ENCODE measurements around the gene ID1. TPM values are rescaled to one million over a fixed set of nuclear protein-coding genes. Genes with fewer than 3 reads are reported as not detected.

Gene ID1
- total and polyA plus RNA-seq, 2 of the 13 experiments (the other 11 are each of a cell fraction or from before 2014, with no cell fraction given): 320 to 419 TPM

DNA sequence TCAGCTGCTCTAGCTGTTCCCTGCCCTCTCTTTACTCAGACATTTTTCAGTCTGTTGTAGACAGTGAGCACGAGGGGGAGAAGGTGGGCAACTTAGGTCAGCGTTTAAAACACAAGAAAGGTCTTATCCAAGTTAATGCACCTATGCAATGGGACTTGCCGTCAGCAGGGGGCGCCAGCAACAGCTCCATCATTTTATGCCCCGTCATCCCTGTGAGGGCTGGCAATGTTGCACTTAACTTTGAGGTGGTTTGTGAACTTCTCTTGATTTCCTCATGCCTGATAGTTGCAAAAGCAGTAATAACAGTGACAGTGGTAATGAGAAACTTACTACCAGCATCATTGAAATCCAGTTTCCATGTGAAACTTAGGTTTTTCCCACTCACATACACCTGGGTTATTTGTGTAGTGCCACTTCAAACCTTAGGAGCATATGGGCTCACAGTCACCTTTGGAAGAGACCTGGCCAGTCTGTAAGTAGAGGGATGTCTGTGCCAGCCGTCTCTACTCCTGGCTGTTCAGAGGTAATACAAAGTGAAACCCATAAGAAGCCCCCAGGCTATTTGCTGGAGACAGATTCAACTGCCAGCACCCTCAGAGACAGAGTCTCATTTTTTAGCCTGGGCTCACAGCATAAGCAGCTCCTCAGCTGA is 44.9 kb upstream of the ID1 start (continued):
- TF ChIP-seq THRA (CRISPR knock-in tag; IDR thresholded peaks at IDR 0.05; ENCODE audit: borderline replicate concordance): 0 out of 2 replicates have a peak, but pooled peaks have one; percentile 48
- TF ChIP-seq, protein P1, sequence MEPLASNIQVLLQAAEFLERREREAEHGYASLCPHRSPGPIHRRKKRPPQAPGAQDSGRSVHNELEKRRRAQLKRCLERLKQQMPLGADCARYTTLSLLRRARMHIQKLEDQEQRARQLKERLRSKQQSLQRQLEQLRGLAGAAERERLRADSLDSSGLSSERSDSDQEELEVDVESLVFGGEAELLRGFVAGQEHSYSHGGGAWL (CRISPR knock-in tag; IDR thresholded peaks at IDR 0.05): 0 out of 2 replicates have a peak, but pooled peaks have one; percentile 46
- TF ChIP-seq TOE1 (CRISPR knock-in tag; IDR thresholded peaks at IDR 0.05): no peak
- TF ChIP-seq, protein P2, sequence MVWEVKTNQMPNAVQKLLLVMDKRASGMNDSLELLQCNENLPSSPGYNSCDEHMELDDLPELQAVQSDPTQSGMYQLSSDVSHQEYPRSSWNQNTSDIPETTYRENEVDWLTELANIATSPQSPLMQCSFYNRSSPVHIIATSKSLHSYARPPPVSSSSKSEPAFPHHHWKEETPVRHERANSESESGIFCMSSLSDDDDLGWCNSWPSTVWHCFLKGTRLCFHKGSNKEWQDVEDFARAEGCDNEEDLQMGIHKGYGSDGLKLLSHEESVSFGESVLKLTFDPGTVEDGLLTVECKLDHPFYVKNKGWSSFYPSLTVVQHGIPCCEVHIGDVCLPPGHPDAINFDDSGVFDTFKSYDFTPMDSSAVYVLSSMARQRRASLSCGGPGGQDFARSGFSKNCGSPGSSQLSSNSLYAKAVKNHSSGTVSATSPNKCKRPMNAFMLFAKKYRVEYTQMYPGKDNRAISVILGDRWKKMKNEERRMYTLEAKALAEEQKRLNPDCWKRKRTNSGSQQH (CRISPR knock-in tag; IDR thresholded peaks at IDR 0.05; ENCODE audit: low read depth): 0 out of 2 replicates have a peak, but pooled peaks have one; percentile 34
- TF ChIP-seq, protein P3, sequence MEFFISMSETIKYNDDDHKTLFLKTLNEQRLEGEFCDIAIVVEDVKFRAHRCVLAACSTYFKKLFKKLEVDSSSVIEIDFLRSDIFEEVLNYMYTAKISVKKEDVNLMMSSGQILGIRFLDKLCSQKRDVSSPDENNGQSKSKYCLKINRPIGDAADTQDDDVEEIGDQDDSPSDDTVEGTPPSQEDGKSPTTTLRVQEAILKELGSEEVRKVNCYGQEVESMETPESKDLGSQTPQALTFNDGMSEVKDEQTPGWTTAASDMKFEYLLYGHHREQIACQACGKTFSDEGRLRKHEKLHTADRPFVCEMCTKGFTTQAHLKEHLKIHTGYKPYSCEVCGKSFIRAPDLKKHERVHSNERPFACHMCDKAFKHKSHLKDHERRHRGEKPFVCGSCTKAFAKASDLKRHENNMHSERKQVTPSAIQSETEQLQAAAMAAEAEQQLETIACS (CRISPR knock-in tag; IDR thresholded peaks at IDR 0.05): no peak
- TF ChIP-seq AHDC1 (CRISPR knock-in tag; IDR thresholded peaks at IDR 0.05; ENCODE audit: borderline replicate concordance): no peak
- peak; percentile 43; the same call in 1 of the 2 replicates for TF ChIP-seq ARID4A (CRISPR knock-in tag; IDR thresholded peaks at IDR 0.05; ENCODE audit: borderline replicate concordance)

All from HepG2 (cell line).